Trophoblast cell (in vitro differentiated cells and primary cell): ENCODE results near the gene PEX12.
"Not testable (repeated sequence)": the region's sequence is repeated elsewhere in the genome, so short reads cannot be mapped to it uniquely, and the experiment has no call there.

Experiments used
- DNase-seq, 2 donors: peaks; one replicate each; pipeline ENCODE4 v3.0.0-alpha.2; 2016
- H2AFZ ChIP-seq: 2 replicates; pipeline ENCODE4 v1.6.1; 2013; ENCODE audit warnings: low read length, moderate library complexity, mild to moderate bottlenecking; ENCODE audit not compliant: insufficient read depth, poor library complexity
- H2AK5ac ChIP-seq: 2 replicates; pipeline ENCODE4 v1.6.1; 2013; ENCODE audit warnings: mild to moderate bottlenecking, low read length
- H2BK120ac ChIP-seq: 2 replicates; pipeline ENCODE4 v1.6.1; 2013; ENCODE audit warnings: low read length, mild to moderate bottlenecking, moderate library complexity; ENCODE audit not compliant: insufficient read depth, poor library complexity
- H2BK12ac ChIP-seq: 2 replicates; pipeline ENCODE4 v1.6.1; 2013; ENCODE audit warnings: mild to moderate bottlenecking, low read length, moderate library complexity
- H2BK5ac ChIP-seq: 2 replicates; pipeline ENCODE4 v1.6.1; 2013; ENCODE audit warnings: low read length, low read depth, moderate library complexity, mild to moderate bottlenecking; ENCODE audit not compliant: poor library complexity
- H3K14ac ChIP-seq: 2 replicates; pipeline ENCODE4 v1.6.1; 2013; ENCODE audit warnings: mild to moderate bottlenecking, low read length
- H3K18ac ChIP-seq: 2 replicates; pipeline ENCODE4 v1.6.1; 2013; ENCODE audit warnings: mild to moderate bottlenecking, low read length
- H3K23ac ChIP-seq: 2 replicates; pipeline ENCODE4 v1.6.1; 2013; ENCODE audit warnings: low read length
- H3K27ac ChIP-seq: 2 replicates; pipeline ENCODE4 v1.5.1; 2013; ENCODE audit warnings: low read depth, mild to moderate bottlenecking, inconsistent platforms, low read length, moderate library complexity
- H3K27me3 ChIP-seq: 2 replicates; pipeline ENCODE4 v1.6.1; 2013; ENCODE audit warnings: inconsistent platforms, mild to moderate bottlenecking, low read length, moderate library complexity; ENCODE audit not compliant: insufficient read depth
- H3K36me3 ChIP-seq, 2 experiments: 1 replicate in 1 of 2; 2 replicates in 1 of 2; pipeline ENCODE4 v1.6.1; 2013; ENCODE audit warnings: low read length in 2 of 2, mild to moderate bottlenecking in 2 of 2, moderate library complexity in 1 of 2; ENCODE audit not compliant: insufficient read depth in 2 of 2, control insufficient read depth in 1 of 2
- H3K4ac ChIP-seq: 2 replicates; pipeline ENCODE4 v1.6.1; 2013; ENCODE audit warnings: low read depth, mild to moderate bottlenecking, low read length, moderate library complexity
- H3K4me1 ChIP-seq, 2 experiments: 1 replicate in 1 of 2; 2 replicates in 1 of 2; pipeline ENCODE4 v1.6.1; 2013; ENCODE audit warnings: low read length in 2 of 2, mild to moderate bottlenecking in 2 of 2, moderate library complexity in 1 of 2; ENCODE audit not compliant: insufficient read depth in 2 of 2, control insufficient read depth in 1 of 2
- H3K4me2 ChIP-seq: 2 replicates; pipeline ENCODE4 v1.6.1; 2013; ENCODE audit warnings: inconsistent platforms, mild to moderate bottlenecking, low read length, moderate library complexity
- H3K4me3 ChIP-seq: 2 replicates; pipeline ENCODE4 v1.5.1; 2013; ENCODE audit warnings: mild to moderate bottlenecking, low read depth, low read length, inconsistent platforms
- H3K79me1 ChIP-seq: one replicate; pipeline ENCODE4 v1.6.1; 2013; ENCODE audit warnings: low read length
- H3K79me2 ChIP-seq: 2 replicates; pipeline ENCODE4 v1.6.1; 2013; ENCODE audit warnings: low read length, mild to moderate bottlenecking; ENCODE audit not compliant: control insufficient read depth, insufficient read depth, poor library complexity
- H3K9ac ChIP-seq: 2 replicates; pipeline ENCODE4 v1.6.1; 2013; ENCODE audit warnings: mild to moderate bottlenecking, low read length
- H3K9me3 ChIP-seq: 2 replicates; pipeline ENCODE4 v1.6.1; 2013; ENCODE audit warnings: low read depth, mild to moderate bottlenecking, control low read depth, inconsistent platforms, low read length; ENCODE audit not compliant: insufficient read depth
- H4K12ac ChIP-seq: 2 replicates; pipeline ENCODE4 v1.6.1; 2013; ENCODE audit warnings: low read depth, mild to moderate bottlenecking, low read length, moderate library complexity
- H4K8ac ChIP-seq: 2 replicates; pipeline ENCODE4 v1.6.1; 2013; ENCODE audit warnings: low read depth, mild to moderate bottlenecking, low read length, moderate library complexity
- H4K91ac ChIP-seq: one replicate; pipeline ENCODE4 v1.6.1; 2013; ENCODE audit warnings: low read depth, mild to moderate bottlenecking, low read length, moderate library complexity
- WGBS: extraction: QIAGEN DNeasy Blood & Tissue Kit; methylation state at CpG from one replicate; pipeline ENCODE4 v1.1.7; 2013; ENCODE audit warnings: missing lambda C conversion rate; ENCODE audit not compliant: insufficient read length, insufficient coverage; ENCODE audit errors: extremely low coverage; 5-methylcytosine and 5-hydroxymethylcytosine counted together

Gene PEX12

DNA sequence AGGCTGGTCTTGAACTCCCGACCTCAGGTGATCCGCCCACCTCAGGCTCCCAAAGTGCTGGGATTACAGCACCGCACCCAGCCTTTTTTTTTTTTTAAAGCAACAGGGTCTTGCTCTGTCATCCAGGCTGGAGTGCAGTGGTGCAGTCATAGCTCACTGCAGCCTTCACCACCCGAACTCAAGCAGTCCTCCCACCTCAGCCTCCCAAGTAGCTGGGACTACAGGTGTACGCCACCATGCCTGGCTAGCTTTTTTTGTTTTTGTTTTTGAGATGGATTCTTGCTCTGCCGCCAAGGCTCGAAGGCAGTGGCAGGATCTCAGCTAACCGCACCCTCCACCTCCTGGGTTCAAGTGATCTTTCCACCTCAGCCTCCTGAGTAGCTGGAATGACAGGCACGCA lies 43.0 kb downstream of the PEX12 start:
- not testable (repeated sequence) for H4K12ac ChIP-seq, H2AFZ ChIP-seq, H4K8ac ChIP-seq, H2AK5ac ChIP-seq, H3K9ac ChIP-seq, H4K91ac ChIP-seq, H2BK120ac ChIP-seq, H3K4ac ChIP-seq, H3K27me3 ChIP-seq, H3K4me2 ChIP-seq, H3K14ac ChIP-seq, H3K9me3 ChIP-seq, DNase-seq, H2BK5ac ChIP-seq, H3K4me3 ChIP-seq, H2BK12ac ChIP-seq, H3K4me1 ChIP-seq, H3K79me1 ChIP-seq, H3K79me2 ChIP-seq, H3K36me3 ChIP-seq, H3K23ac ChIP-seq, H3K27ac ChIP-seq, H3K18ac ChIP-seq
- no CpG with 5 or more reads among the region's 9 CpGs for whole genome bisulfite sequencing

DNA sequence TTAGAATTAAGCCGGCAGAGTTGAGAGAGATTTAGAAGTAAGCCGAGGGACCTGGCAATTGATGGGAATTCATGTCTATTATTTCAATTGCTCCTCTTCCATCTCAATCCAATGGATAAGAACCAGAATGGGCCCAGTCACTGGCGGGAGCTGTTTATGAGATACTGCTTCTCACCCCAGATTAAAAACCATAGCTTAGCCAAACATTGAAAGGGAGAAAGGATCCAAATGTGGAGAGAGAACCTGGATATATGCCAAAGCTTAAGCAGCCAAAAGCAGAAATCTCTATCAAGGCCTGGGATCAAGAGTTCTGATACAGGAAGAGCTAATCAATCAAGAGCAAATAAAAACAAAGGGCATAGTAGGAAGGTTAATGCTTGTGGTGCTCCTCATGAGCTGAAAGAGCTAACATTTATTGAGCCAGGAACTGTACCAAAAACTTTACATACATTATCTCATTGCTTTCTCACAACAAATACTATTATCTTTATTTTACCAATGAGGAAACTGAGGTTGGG lies 43.7 kb downstream of the PEX12 start:
- no peak overlapping the region for H3K23ac ChIP-seq
- no peaks in the 10 kb centered on the region for H3K36me3 ChIP-seq
- H2BK5ac ChIP-seq = no peak overlapping the region
- no peak overlapping the region for H3K27ac ChIP-seq
- no peak overlapping the region for H3K14ac ChIP-seq
- no peak for DNase-seq
- H3K4me1 ChIP-seq = no peaks in the 10 kb centered on the region
- no peak overlapping the region for H2AK5ac ChIP-seq
- H4K12ac ChIP-seq = no peak overlapping the region
- no CpG with 5 or more reads among the region's 3 CpGs for WGBS
- H3K9ac ChIP-seq = no peak overlapping the region
- no peak overlapping the region for H2BK120ac ChIP-seq
- no peaks in the 10 kb centered on the region for H3K27me3 ChIP-seq
- H2BK12ac ChIP-seq = no peak overlapping the region
- H3K4ac ChIP-seq = no peak overlapping the region
- H3K9me3 ChIP-seq = no peaks in the 10 kb centered on the region
- no peaks in the 10 kb centered on the region for H3K79me2 ChIP-seq
- H3K79me1 ChIP-seq = no peaks in the 10 kb centered on the region
- H4K8ac ChIP-seq = no peak overlapping the region
- H2AFZ ChIP-seq = no peak overlapping the region
- H4K91ac ChIP-seq = no peak overlapping the region
- no peak overlapping the region for H3K4me2 ChIP-seq
- H3K4me3 ChIP-seq = no peak overlapping the region
- H3K18ac ChIP-seq = no peak overlapping the region

DNA sequence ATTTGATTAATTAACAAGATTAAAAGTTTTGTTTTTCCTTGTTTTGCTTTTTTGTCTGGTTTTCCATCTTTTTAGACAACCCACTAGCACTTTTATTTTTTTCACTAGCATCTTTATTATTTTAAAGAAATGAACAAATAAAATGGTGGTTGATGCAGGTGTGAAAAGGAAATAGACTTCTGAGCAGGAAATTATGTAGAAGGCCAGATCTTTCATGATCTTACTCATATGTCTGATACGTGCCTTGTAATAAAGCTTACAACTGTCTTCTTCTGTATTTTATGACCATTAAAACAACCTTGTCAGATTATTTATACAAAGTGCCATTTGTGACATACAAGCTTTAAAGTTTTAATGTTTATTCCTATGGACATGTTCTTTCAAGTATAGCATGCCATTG lies 47.2 kb downstream of the PEX12 start:
- no peak overlapping the region for H3K4ac ChIP-seq
- H2AFZ ChIP-seq = no peak overlapping the region
- no peak overlapping the region for H3K14ac ChIP-seq
- no peak overlapping the region for H2BK120ac ChIP-seq
- H3K18ac ChIP-seq = no peak overlapping the region
- H3K79me1 ChIP-seq = no peaks in the 10 kb centered on the region
- no peak overlapping the region for H3K27ac ChIP-seq
- no peak overlapping the region for H3K23ac ChIP-seq
- no peak for DNase-seq
- no peak overlapping the region for H2BK12ac ChIP-seq
- no peaks in the 10 kb centered on the region for H3K4me1 ChIP-seq
- no peaks in the 10 kb centered on the region for H3K27me3 ChIP-seq
- H4K8ac ChIP-seq = no peak overlapping the region
- no peak overlapping the region for H3K4me2 ChIP-seq
- no peaks in the 10 kb centered on the region for H3K36me3 ChIP-seq
- H3K9ac ChIP-seq = no peak overlapping the region
- H4K12ac ChIP-seq = no peak overlapping the region
- WGBS = no CpG with 5 or more reads among the region's 1 CpG
- no peak overlapping the region for H2AK5ac ChIP-seq
- no peaks in the 10 kb centered on the region for H3K9me3 ChIP-seq
- H4K91ac ChIP-seq = no peak overlapping the region
- no peak overlapping the region for H3K4me3 ChIP-seq
- no peak overlapping the region for H2BK5ac ChIP-seq
- no peaks in the 10 kb centered on the region for H3K79me2 ChIP-seq

- H2BK12ac ChIP-seq = no peak overlapping the region
- H3K9me3 ChIP-seq = no peaks in the 10 kb centered on the region
- no peak overlapping the region for H3K18ac ChIP-seq
- H3K14ac ChIP-seq = no peak overlapping the region
- H3K4me3 ChIP-seq = no peak overlapping the region
- H3K79me2 ChIP-seq = no peaks in the 10 kb centered on the region
- H3K9ac ChIP-seq = no peak overlapping the region
- no peaks in the 10 kb centered on the region for H3K36me3 ChIP-seq
- no peak overlapping the region for H4K8ac ChIP-seq
- H3K4me1 ChIP-seq = no peaks in the 10 kb centered on the region
- H2AFZ ChIP-seq = no peak overlapping the region
- no peak overlapping the region for H4K12ac ChIP-seq
- no peak overlapping the region for H3K27ac ChIP-seq
- WGBS = 100% methylated on average over 2 of the region's 8 CpGs
- no peak overlapping the region for H3K4ac ChIP-seq
- H3K79me1 ChIP-seq = no peaks in the 10 kb centered on the region
- H3K4me2 ChIP-seq = no peak overlapping the region
- no peaks in the 10 kb centered on the region for H3K27me3 ChIP-seq
- DNase-seq = no peak
- no peak overlapping the region for H2AK5ac ChIP-seq
- no peak overlapping the region for H2BK120ac ChIP-seq
- H4K91ac ChIP-seq = no peak overlapping the region
- no peak overlapping the region for H3K23ac ChIP-seq
- H2BK5ac ChIP-seq = no peak overlapping the region
These were observed 48.5 kb downstream of the PEX12 start for GRCh38 chr17:35529866-35530265.
